Fibroblast of the aortic adventitia (primary cell): ENCODE results near the gene ZACN. TPM values are rescaled to one million over a fixed set of nuclear protein-coding genes. Genes with fewer than 3 reads are reported as not detected.

Experiments used
- DNase-seq: peaks from one replicate; pipeline ENCODE4 v3.0.0-alpha.2; 2010; ENCODE audit warnings: low read depth
- H3K4me3 ChIP-seq: 2 replicates; pipeline ENCODE4 v1.5.1; 2011; ENCODE audit warnings: low read depth, mild to moderate bottlenecking, control low read depth, low read length, moderate library complexity
- CTCF ChIP-seq: IDR thresholded peaks from 2 replicates; pipeline ENCODE4 v1.5.1; 2011; ENCODE audit warnings: mild to moderate bottlenecking, low read length, control low read depth, inconsistent platforms; ENCODE audit not compliant: insufficient read depth
- total RNA-seq: library from RNA; depleted of rRNA; stranded (reverse); fragments of >200 nt; gene quantifications from 2 replicates; pipeline ENCODE4 v1.2.3, GENCODE V29; 2012; ENCODE audit warnings: low replicate concordance

Gene ZACN
- not detected in 2 replicates for total RNA-seq

DNA sequence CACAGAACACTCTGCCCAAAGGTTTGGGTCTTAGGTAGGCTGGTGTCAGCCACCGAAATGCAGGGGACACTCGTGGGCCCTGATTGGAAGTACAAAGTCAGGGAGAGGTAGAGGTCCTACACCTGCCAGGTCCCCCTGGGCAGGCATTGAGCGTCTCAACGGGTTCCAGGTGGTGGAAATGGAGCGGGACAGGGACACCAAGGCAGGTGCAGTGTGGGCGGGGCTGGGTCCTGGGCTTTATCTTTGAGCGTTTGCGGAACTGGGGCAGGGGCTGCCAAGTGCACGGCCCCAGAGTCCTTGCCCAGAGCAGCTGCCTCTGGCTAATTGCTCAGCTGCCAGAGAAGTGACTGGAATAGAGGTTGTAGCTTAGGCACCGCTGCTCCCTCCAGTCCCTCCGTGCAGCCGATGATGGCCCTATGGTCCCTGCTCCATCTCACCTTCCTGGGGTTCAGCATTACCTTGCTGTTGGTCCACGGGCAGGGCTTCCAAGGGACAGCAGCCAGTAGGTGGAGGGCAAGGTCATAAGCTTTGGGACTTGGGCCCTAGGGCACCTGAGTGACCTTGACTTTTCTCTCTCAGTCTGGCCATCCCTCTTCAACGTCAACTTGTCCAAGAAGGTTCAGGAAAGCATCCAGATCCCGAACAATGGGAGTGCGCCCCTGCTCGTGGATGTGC is at the start of gene ZACN:
ZACN (plus strand) TSS at position 323 of the 675 bp plus-strand sequence; CDS start at position 406, 83 bp downstream.
- TF ChIP-seq CTCF: no peak
- no peak within 1 kb of the TSS for H3K4me3 ChIP-seq
- DNase-seq: no peak

- no peak for DNase-seq
- TF ChIP-seq CTCF: no peak
- no peak overlapping the region for H3K4me3 ChIP-seq
Measured at GRCh38 chr17:76032073-76032779, 46.8 kb upstream of the ZACN start.

DNA sequence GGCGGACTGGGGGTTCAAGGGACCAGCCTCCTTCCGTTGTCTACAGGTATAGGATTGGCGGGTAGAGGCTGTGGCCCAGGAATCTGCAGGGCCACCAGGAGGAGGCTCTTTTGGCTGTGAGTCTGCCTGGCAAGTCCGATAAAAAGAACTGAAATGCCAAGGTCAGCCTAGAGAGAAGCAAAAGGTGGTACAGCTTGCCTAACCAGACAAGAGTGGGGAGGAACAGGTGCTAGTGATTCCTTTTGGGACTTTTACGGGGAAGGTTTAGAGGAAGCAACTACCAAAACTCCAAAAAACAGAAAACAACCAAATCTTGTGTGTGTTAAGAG is 46.2 kb upstream of the ZACN start:
- DNase-seq: no peak
- H3K4me3 ChIP-seq: no peak overlapping the region
- no peak for TF ChIP-seq CTCF

DNA sequence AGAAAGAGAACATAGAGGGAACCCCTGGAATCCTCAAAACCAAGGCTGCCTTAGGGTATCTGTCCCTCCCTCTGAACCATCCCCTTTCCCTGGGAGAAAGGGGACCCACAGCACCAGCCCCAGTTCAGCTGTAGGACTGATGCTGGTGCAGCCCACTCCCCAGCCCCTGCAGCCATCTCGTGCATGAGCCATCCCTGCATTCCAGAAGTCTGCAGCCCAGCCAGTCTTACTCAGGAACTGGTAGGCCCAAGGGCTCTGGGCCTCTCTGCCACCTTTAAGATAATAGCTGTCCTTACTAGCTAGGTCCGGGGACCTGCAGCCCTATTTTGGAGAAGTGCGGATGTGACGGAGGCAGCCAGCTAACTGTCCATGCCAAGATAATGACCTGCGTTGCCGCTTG is 45.8 kb upstream of the ZACN start:
- no peak overlapping the region for H3K4me3 ChIP-seq
- DNase-seq: no peak

DNA sequence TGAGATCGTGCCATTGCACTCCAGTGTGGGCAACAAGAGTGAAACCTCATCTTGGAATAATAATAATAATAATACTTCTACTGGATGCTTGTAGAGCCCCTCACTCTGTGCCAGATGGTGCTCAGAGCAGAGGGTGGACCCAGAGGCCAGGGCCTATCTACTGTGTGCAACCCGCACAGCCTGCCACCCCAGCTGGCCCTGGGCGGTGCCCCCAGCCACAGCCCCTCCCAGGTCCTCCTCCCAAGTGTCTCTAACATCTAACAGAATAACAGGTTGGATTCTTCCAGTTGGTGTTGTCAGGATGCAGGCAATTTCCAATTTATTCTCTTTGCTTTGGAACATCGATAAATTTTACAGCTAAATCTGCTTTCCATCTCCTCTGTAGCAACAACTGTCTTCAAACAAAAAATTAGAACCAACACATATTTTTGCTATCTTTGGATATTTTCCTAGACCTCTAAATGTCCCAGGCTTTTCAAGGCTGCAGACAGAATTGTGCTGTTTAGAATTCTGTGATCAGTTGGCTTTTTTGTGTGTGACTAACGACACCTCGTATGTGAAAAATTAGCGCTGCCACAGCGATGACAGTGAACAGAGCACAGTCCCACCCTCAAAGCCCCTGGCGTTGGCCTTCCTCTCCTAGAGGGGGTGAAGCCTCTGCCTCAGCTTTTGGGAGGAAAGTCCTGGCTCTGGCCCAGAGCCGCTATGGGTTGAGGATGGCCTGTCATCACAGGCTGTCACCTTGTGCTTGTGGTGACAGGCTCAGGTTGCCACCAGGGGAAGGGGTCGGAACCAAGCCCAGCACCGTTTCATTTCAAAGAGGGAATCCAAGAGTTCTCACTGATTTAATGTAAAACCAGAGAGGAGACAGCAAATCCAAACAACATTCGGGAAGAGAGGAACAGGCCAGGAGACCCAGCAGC is 44.3 kb upstream of the ZACN start:
- no peak overlapping the region for H3K4me3 ChIP-seq

More for the DNA sequence above, 45.8 kb upstream of the ZACN start:
- TF ChIP-seq CTCF: no peak

More for the DNA sequence above, 44.3 kb upstream of the ZACN start:
- TF ChIP-seq CTCF: no peak
- DNase-seq: no peak
